ENCODE results near the gene RENBP. TPM values are rescaled to one million over a fixed set of nuclear protein-coding genes. Genes with fewer than 3 reads are reported as not detected.
A peak's percentile ranks its signal among the peaks of the same experiment; 100 is the strongest.

RENBP gene
- total and polyA plus RNA-seq, 2 of the 13 experiments (the other 11 are each of a cell fraction or from before 2014, with no cell fraction given) = 1.4 to 2.6 TPM

- TF ChIP-seq THAP9 (CRISPR knock-in tag; IDR thresholded peaks at IDR 0.05; ENCODE audit: borderline replicate concordance) (peak; percentile 63; the same call in 1 of the 2 replicates), ZNF558 (CRISPR knock-in tag; IDR thresholded peaks at IDR 0.05; ENCODE audit: borderline replicate concordance) (no peak), IKZF5 (CRISPR knock-in tag; IDR thresholded peaks at IDR 0.05) (peak; percentile 19; the same call in 1 of the 2 replicates), ARID5B (CRISPR knock-in tag; IDR thresholded peaks at IDR 0.05) (peak; percentile 36; the same call in 1 of the 2 replicates), CCDC6 (CRISPR knock-in tag; IDR thresholded peaks at IDR 0.05) (peak; percentile 15; the same call in 1 of the 2 replicates), AGO2 (optimal IDR thresholded peaks at IDR 0.05; ENCODE audit: low read depth, low read length) (peak; percentile 8), ZBED4 (CRISPR knock-in tag; IDR thresholded peaks at IDR 0.05; ENCODE audit: borderline replicate concordance) (no peak), ZNF687 (CRISPR knock-in tag; IDR thresholded peaks at IDR 0.05) (peak; percentile 81)
These were observed 17.4 kb downstream of the RENBP start (continued) for GRCh38 chrX:153926858-153927671.

All from HepG2 (cell line).